GM18520 (cell line): ENCODE measurements around the gene CTSA.

Experiments used
- ATAC-seq: cut with Tn5 transposase; IDR thresholded peaks from one replicate; pipeline ENCODE4 v1.9.1; 2021; ENCODE audit not compliant: unreplicated experiment

The CTSA gene

DNA sequence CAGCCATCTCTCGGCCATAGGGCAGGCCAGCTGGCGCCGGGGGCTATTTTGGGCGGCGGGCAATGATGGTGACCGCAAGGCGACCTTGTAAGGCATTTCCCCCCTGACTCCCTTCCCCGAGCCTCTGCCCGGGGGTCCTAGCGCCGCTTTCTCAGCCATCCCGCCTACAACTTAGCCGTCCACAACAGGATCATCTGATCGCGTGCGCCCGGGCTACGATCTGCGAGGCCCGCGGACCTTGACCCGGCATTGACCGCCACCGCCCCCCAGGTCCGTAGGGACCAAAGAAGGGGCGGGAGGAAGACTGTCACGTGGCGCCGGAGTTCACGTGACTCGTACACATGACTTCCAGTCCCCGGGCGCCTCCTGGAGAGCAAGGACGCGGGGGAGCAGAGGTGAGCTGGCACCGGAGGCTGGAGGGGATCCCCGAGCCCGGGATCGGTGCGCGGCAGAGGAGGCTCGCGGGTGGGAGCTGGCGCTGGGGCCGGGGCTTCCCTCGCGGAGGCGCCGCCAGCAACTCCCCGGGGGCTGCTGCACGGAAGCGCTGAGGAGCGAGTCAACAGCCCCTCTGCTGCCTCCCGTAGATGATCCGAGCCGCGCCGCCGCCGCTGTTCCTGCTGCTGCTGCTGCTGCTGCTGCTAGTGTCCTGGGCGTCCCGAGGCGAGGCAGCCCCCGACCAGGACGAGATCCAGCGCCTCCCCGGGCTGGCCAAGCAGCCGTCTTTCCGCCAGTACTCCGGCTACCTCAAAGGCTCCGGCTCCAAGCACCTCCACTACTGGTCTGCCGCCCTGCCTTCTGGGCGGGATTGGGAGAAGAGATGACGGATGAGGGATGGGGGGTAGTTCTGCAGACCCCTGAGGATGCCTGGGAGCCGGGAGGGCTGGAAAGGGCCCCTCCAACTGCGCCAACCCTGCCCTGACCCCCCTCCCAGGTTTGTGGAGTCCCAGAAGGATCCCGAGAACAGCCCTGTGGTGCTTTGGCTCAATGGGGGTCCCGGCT, at the start of gene CTSA, which contains the start of gene NEURL2:
Gene CTSA, plus strand, starts transcription at position 351 of the 999 bp plus-strand sequence. Its CDS starts 234 bp downstream, at position 585.
Gene NEURL2, minus strand, starts transcription at position 224 of the 999 bp plus-strand sequence. Its CDS starts 217 bp downstream, at position 7.
- peak; percentile 66 for ATAC-seq

- no peak for ATAC-seq
These were observed 49.6 kb upstream of the CTSA start for GRCh38 chr20:45841407-45842129.

- no peak for ATAC-seq
These were observed 48.8 kb upstream of the CTSA start for GRCh38 chr20:45842169-45842812.

DNA sequence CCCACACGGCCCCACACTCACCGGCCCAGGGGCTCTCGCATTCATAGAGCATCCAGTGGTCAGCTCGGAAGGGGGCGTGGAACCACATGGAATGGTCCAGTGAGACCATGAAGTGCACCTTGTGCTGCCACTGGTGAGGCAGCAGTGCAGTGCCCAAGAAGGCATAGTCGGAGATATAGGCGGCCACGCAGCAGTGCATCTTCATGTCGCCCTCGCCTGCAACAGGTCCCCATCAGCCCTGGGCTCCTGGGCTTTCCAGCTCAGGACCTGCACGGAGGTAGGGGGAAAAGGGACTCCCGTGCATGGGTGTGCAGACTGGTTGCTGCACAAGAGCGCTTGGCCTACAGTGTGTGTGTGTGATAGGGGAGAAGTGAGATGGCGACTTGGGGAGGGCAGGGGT, 47.6 kb upstream of the CTSA start:
- ATAC-seq: no peak

DNA sequence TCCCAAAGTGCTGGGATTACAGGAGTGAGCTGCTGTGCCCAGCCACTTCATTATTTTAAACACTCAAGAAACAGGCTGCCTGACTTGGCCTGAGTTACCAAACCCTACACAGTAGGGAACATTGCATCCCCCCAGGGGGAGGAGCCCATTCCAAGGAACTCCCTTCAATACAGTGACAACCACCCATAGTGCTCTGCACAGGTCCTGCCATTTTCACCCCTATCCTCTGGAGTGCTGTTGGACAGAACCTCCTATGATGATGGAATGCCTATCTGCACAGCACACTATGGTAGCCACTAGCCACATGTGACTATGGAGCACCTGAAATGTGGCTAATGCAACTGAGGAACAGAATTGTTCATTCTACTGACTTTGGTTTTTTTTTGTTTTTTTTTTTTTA, 45.7 kb upstream of the CTSA start:
- ATAC-seq: no peak

GRCh38 chr20:45848421-45848820, 42.7 kb upstream of the CTSA start:
- no peak for ATAC-seq

- no peak for ATAC-seq
These were observed 42.1 kb upstream of the CTSA start for GRCh38 chr20:45848969-45849582.

DNA sequence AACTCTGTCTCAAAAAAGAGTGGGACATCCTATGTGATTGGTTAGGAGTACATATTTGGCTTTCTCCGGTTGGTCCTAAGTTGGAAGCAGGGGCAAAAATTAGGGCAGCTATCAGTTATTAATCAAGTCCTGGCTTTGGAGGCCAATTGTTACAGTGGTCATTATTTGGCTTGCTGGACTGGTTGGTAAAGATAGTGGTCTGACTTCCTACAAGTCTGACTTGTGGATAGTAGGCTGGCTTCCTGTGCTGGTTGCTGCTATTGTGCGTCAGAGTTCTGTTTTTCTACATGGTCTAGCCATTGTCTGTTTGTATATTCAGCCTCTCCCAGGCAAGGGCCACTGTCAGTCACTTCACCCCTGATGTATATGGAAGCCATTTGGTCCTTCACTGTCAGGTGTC, 40.9 kb upstream of the CTSA start:
- ATAC-seq: no peak

DNA sequence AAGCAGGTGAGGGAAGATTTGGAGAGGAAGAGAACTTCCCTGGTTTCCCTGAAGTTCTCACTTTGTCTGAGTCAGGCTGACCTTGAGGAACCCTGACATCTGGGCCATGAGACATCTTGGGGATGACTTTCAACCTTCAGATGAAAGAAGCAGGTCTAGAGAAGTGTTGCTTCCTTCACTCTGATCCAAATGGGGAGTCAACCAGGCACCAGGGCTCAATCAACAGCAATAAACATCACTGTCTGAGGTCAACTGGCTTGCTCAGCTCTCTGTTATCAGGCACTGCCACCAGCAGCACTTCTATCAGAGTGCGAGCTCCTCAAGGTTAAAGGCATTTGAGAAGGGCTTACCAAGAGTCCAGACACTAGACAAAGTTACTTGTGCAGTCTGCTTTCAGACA, 40.2 kb upstream of the CTSA start:
- ATAC-seq: no peak

DNA sequence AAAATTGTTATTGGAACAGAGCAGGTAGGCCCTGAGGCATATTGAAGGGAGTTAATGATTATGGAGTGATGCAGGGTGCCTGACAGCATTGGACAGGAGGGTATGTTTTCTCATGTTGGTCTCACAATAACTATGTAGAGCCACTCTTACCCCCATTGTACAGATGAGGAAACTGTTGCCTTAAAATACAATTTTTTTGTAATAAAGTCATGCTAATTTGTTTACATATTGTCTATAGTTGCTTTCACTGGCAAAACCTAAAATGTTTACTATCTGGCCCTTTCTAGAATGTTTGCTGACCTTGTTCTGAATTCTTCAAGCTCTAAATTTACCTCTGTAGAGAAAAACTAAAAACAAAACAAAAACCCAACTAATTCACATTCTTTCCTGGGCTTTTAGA, 39.6 kb upstream of the CTSA start:
- ATAC-seq: no peak

- no peak for ATAC-seq
These were observed 38.8 kb upstream of the CTSA start for GRCh38 chr20:45852326-45852725.

GRCh38 chr20:45853484-45853883, 37.7 kb upstream of the CTSA start:
- no peak for ATAC-seq

- ATAC-seq: peak; percentile 97
These were observed 33.8 kb upstream of the CTSA start, which contains the start of the genes ACOT8 and ZSWIM3 for GRCh38 chr20:45857114-45857881. TSS of gene ACOT8 (minus strand) at chr20:45857392. CDS start at chr20:45857315, 77 bp downstream. TSS of gene ZSWIM3 (plus strand) at chr20:45857614. CDS start at chr20:45857826, 212 bp downstream.

DNA sequence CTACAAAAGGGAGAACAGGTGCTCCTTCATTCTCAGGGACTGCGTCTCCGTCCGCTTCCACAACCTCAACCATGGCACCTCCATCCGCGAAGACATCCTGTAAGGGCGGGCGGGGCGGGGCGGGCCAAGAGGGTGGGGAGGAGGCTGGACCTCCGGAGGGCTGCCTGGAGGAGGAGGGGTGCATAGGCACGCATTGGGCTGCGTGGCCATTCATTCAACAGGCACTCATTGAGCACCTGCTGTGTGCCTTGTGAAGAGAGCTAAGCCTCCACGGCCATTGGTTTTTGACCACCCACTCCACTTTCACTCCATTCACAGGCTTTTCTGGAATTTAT, 33.3 kb upstream of the CTSA start:
- no peak for ATAC-seq

- no peak for ATAC-seq
These were observed 31.2 kb upstream of the CTSA start for GRCh38 chr20:45859916-45860315.

- no peak for ATAC-seq
These were observed 30.4 kb upstream of the CTSA start for GRCh38 chr20:45860560-45861220.

- no peak for ATAC-seq
These were observed 29.7 kb upstream of the CTSA start for GRCh38 chr20:45861221-45862075.
